BLaER1 treated with 17β-estradiol and CSF1 and Interleukin-3, amounts not matched to agents 10 nM and 100 nM (cell line): Measurements from ENCODE around the gene CAPN12.
A peak's percentile ranks its signal among the peaks of the same experiment; 100 is the strongest.

Experiments
- H3K27ac ChIP-seq, 11 experiments: shearing (Covaris generic); formaldehyde crosslinking; 2 replicates each; pipeline ENCODE4 v1.8.1; 2022
- H3K27me3 ChIP-seq, 11 experiments: shearing (Covaris generic); formaldehyde crosslinking; 2 replicates each; pipeline ENCODE4 v1.8.1; 2022
- H3K36me3 ChIP-seq, 11 experiments: shearing (Covaris generic); formaldehyde crosslinking; 2 replicates each; pipeline ENCODE4 v1.8.1; 2022
- H3K4me1 ChIP-seq, 10 experiments: shearing (Covaris generic); formaldehyde crosslinking; 2 replicates each; pipeline ENCODE4 v1.8.1; 2022
- H3K4me2 ChIP-seq, 11 experiments: shearing (Covaris generic); formaldehyde crosslinking; 2 replicates each; pipeline ENCODE4 v1.8.1; 2022
- H3K4me3 ChIP-seq, 10 experiments: shearing (Covaris generic); formaldehyde crosslinking; 2 replicates each; pipeline ENCODE4 v1.8.1; 2022
- H3K9ac ChIP-seq, 11 experiments: shearing (Covaris generic); formaldehyde crosslinking; 2 replicates each; pipeline ENCODE4 v1.8.1; 2022
- H3K9me3 ChIP-seq, 11 experiments: shearing (Covaris generic); formaldehyde crosslinking; replicated peaks in 1 of 11; 2 replicates each; pipeline ENCODE4 v1.8.1; 2022
- H4K20me1 ChIP-seq, 11 experiments: shearing (Covaris generic); formaldehyde crosslinking; 2 replicates each; pipeline ENCODE4 v1.8.1; 2022
- Cebpa-rat ChIP-seq, 11 experiments: shearing (Covaris generic); IDR thresholded peaks; 2 replicates each; pipeline ENCODE4 v1.8.1; 2022

The CAPN12 gene

DNA sequence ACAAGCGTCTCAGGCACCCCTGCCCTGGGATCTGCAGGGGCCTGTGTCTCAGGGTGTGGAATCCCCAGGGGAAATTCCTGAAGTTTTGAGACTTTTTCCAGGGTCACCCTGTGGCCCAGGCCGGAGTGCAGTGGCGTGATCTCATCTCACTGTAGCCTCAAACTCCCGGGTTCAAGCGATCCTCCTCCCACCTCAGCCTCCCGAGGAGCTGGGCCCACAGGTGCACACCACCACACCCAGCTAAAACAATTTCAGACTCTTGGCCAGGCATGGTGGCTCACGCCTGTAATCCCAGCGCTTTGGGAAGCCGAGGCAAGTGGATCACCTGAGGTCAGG lies 4.0 kb downstream of the CAPN12 start:
- H3K4me2 ChIP-seq, result no peak overlapping the region
- TF ChIP-seq Cebpa-rat (IDR thresholded peaks at IDR 0.05), result no peak
- no peaks in the 10 kb centered on the region for H3K36me3 ChIP-seq
- H3K27me3 ChIP-seq, result peaks cover 3 to 20% (median 18%) of the 10 kb centered on the region in 11 experiments; a peak in 20 of 22 replicates
- H3K9me3 ChIP-seq, result no peaks in the 10 kb centered on the region
- H4K20me1 ChIP-seq, result peaks cover 0 to under 1% (median 0%) of the 10 kb centered on the region in 11 experiments; a peak in 3 of 22 replicates
- peaks cover 7 to 20% (median 17%) of the 10 kb centered on the region in 10 experiments for H3K4me1 ChIP-seq
- no peak overlapping the region for H3K27ac ChIP-seq
- no peak overlapping the region for H3K9ac ChIP-seq
- H3K4me3 ChIP-seq, result no peak overlapping the region

DNA sequence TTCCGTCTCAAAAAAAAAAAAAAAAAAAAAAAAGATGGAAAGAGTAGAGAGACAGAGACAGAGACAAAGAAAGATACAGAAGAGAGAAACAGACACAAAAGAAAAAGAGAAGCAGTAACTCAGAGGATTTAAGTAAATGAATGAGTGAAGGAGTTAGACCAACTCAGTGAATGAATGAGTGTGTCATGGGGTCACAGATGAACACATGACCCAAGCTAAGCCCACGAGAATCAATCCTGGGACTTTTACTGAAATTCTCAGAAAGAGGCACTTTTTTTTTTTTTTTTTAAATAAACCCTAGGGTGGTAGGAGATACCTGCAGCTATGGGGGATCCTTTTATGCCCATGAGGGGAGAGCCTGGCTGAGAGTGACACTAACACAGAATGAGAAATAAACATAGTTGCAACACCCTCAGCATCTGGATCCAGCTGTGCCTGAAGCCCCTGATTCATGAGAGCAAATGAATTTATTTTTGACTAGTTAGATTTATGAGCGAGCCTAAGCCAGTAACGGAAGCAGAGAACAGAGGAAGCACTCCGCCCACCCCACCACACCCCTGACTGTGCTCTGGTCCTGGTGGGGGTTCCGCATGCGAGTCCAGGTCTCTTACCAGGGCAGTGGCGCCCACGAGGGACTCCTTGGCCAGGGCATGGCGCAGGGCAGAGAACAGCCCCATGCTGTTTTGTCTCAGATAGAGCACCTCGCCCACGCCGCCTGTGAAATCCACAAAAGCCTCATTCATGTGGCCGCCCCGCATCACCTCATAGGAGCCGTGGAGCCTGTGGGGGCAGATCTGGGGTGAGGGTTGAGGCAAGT lies 4.6 kb downstream of the CAPN12 start:
- peaks cover 12 to 26% (median 23%) of the 10 kb centered on the region in 10 experiments for H3K4me1 ChIP-seq

DNA sequence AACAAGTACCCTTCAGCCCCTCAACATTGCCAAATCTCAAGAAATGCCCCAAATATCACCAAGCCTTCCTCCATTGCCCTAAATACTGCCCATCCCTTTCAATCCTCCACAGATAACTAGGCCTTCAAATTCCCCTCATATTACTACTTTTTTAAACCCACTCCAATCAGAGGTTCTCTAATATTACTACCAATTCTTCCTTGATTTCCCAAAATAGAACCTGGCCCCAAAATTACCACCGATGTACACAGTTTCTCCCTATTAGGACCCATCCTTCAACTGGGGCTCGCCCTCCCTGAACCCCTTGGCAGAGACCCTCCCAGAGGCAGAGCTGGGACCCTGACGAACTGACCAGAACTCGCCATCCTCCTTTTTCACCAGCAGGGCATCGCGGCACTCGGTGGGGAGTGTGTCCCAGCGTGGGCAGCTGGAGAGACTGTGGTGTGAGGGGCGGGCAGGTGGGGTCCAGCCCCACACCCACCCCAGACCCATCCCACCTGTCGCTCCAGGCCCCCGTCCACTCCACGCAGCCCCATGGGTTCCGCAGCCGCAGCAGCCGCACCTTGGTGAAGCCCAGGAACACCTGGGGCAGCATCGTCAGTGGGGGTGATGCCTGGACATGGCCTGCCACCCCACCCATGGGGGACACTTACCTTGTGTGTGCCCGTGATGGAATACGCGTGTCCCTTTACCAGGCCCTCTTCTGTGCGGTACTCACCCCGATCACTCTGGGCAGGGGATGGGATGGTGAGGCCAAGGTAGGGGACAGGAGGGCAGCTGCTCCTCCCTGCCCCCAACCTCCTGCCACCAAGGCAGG lies 6.1 kb downstream of the CAPN12 start:
- H3K9ac ChIP-seq, result peak overlapping the region in 6 of 11 experiments; percentile 56 to 75 (median 70); a peak in 9 of 22 replicates
- no peak for TF ChIP-seq Cebpa-rat (IDR thresholded peaks at IDR 0.05)
- H3K27me3 ChIP-seq, result peaks cover 3 to 20% (median 18%) of the 10 kb centered on the region in 11 experiments; a peak in 20 of 22 replicates
- no peaks in the 10 kb centered on the region for H3K36me3 ChIP-seq
- peak overlapping the region in 4 of 10 experiments; percentile 50 to 56 (median 52); a peak in 4 of 20 replicates for H3K4me3 ChIP-seq
- H3K27ac ChIP-seq, result peak overlapping the region in 1 of 11 experiments; percentile 34; a peak in 2 of 22 replicates
- H3K9me3 ChIP-seq, result no peaks in the 10 kb centered on the region
- peak overlapping the region in 10 of 11 experiments; percentile 74 to 91 (median 82); a peak in 20 of 22 replicates for H3K4me2 ChIP-seq
- H3K4me1 ChIP-seq, result peaks cover 26 to 41% (median 38%) of the 10 kb centered on the region in 10 experiments
- H4K20me1 ChIP-seq, result peaks cover 0 to 14% (median 0%) of the 10 kb centered on the region in 11 experiments; a peak in 4 of 22 replicates

More for the DNA sequence above, 4.6 kb downstream of the CAPN12 start:
- no peak overlapping the region for H3K4me2 ChIP-seq
- H3K9ac ChIP-seq, result no peak overlapping the region
- no peaks in the 10 kb centered on the region for H3K9me3 ChIP-seq
- no peak overlapping the region for H3K27ac ChIP-seq
- no peak overlapping the region for H3K4me3 ChIP-seq
- H3K27me3 ChIP-seq, result peaks cover 3 to 20% (median 18%) of the 10 kb centered on the region in 11 experiments; a peak in 20 of 22 replicates
- no peaks in the 10 kb centered on the region for H3K36me3 ChIP-seq
- TF ChIP-seq Cebpa-rat (IDR thresholded peaks at IDR 0.05), result no peak
- peaks cover 0 to 6% (median 0%) of the 10 kb centered on the region in 11 experiments; a peak in 4 of 22 replicates for H4K20me1 ChIP-seq

DNA sequence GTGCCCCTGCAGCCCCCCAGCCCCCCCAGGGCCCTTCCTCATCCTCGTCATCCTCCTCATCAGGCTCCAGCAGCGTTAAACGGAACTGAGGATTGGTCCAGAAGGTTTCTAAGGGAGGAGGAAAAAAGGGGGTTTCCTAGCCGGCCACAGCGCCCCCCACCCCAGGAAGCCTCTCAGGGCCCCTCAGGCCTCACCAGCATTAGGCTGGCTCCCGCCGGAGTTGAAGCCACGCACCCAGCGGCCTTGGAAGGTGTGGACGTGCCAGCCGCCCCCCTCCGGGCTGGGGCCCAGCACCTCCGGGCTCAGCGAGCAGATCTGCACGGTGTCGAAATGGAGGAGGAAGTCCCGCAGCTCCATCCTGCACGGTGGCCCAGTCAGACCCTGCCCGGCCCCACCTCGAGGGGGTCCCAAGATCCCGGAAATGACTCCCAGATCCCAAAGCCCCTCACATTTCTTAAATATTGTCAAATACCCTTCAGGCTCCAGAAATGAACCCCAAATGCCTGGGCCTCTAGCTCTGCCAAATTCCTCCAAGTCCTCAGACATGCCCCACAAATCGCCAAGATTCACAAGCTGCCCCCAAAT lies 6.9 kb downstream of the CAPN12 start:
- H3K9me3 ChIP-seq, result no peaks in the 10 kb centered on the region
- H3K36me3 ChIP-seq, result no peaks in the 10 kb centered on the region
- H3K9ac ChIP-seq, result peak overlapping the region in 10 of 11 experiments; percentile 48 to 75 (median 67); a peak in 16 of 22 replicates
- no peak for TF ChIP-seq Cebpa-rat (IDR thresholded peaks at IDR 0.05)
- peaks cover 0 to 14% (median 0%) of the 10 kb centered on the region in 11 experiments; a peak in 4 of 22 replicates for H4K20me1 ChIP-seq
- H3K4me1 ChIP-seq, result peaks cover 26 to 45% (median 38%) of the 10 kb centered on the region in 10 experiments
- H3K4me2 ChIP-seq, result peak overlapping the region; percentile 74 to 91 (median 81)
- peak overlapping the region in 9 of 10 experiments; percentile 36 to 65 (median 50); a peak in 17 of 20 replicates for H3K4me3 ChIP-seq
- H3K27me3 ChIP-seq, result peaks cover 3 to 20% (median 18%) of the 10 kb centered on the region in 11 experiments; a peak in 20 of 22 replicates
- H3K27ac ChIP-seq, result peak overlapping the region in 8 of 11 experiments; percentile 34 to 55 (median 48); a peak in 14 of 22 replicates

DNA sequence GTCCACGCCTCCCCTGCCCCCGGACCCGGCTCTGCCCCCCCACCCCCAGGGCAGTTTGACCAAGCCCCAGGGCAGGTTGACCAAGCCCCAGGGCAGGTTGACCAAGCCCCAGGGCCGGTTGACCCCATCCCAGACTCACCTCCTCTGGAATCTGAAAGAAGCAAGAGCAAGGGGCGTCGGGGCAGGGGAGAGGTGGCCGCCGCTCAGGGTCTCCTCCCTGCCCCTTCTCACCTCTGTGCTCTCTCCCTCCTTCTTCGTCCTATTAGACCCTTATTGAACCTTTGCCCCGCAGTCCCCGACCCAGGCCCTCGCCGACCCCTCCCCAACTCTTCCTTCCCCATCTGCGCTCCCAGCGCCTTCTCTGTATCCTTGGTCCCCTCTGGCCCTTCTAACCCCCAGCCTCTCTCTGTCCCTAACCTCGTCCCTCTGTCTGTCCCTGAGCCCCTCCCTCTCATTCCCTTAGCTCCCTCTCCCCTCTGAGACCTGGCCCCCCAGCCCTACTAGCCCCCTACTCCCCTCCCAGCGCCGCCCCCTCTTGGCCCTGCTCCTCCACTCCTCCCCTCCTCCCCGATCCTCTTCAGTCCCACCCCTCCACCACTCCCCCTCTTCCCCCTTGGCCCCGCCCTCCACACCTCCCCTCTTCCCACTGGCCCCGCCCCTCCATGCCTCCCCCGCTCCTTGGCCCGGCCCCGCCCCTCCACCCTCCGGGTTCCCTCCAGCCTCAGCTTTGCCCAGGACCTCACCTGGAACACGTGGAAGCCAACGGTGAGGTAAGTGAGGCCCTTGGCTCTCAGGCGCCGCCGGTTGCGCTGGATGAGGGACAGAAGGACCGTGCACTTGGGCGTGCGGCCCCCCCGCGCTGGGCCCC lies 7.6 kb downstream of the CAPN12 start:
- Histone ChIP-seq H3K36me3 (peaks cover 0 to 6% (median 3%) of the 10 kb centered on the region in 11 experiments; a peak in 10 of 22 replicates), H4K20me1 (peaks cover 0 to 14% (median 0%) of the 10 kb centered on the region in 11 experiments; a peak in 4 of 22 replicates), H3K9me3 (no peaks in the 10 kb centered on the region), H3K27ac (peak overlapping the region in 1 of 11 experiments; percentile 46; a peak in 2 of 22 replicates), H3K4me2 (peak overlapping the region; percentile 78 to 98 (median 90)), H3K27me3 (peaks cover 3 to 20% (median 18%) of the 10 kb centered on the region in 11 experiments; a peak in 20 of 22 replicates), H3K9ac (peak overlapping the region in 9 of 11 experiments; percentile 39 to 75 (median 68); a peak in 11 of 22 replicates), H3K4me1 (peaks cover 26 to 45% (median 38%) of the 10 kb centered on the region in 10 experiments), H3K4me3 (peak overlapping the region; percentile 47 to 65 (median 52); a peak in 19 of 20 replicates)
- TF ChIP-seq Cebpa-rat (IDR thresholded peaks at IDR 0.05), result no peak

DNA sequence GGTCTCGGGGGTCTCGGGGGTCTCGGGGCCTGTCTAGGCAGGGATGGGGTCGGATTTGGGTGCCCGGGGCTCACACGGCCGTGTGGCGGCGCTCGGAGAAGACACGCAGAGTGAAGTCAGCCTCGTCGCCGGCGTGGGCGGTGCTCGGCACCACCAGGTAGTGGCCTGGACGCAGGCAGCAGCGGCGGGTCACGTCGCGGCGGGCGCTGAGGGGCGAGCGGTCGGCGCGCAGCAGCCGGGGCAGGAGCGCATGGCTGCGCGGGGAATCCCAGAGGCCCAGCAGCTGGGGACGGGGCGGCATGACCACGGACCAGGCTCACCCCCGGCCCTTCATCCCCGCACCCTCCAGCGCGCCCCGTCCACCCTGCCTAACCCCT lies 8.2 kb downstream of the CAPN12 start:
- peaks cover 3 to 20% (median 18%) of the 10 kb centered on the region in 11 experiments; a peak in 20 of 22 replicates for H3K27me3 ChIP-seq
- peak overlapping the region in 10 of 11 experiments; percentile 36 to 71 (median 48); a peak in 10 of 22 replicates for H3K9ac ChIP-seq
- no peak for TF ChIP-seq Cebpa-rat (IDR thresholded peaks at IDR 0.05)
- peak overlapping the region; percentile 46 to 62 (median 52); a peak in 18 of 20 replicates for H3K4me3 ChIP-seq
- peak overlapping the region; percentile 78 to 98 (median 89) for H3K4me2 ChIP-seq
- no peaks in the 10 kb centered on the region for H3K9me3 ChIP-seq
- H3K27ac ChIP-seq, result peak overlapping the region in 3 of 11 experiments; percentile 34 to 50 (median 46); a peak in 5 of 22 replicates
- H3K4me1 ChIP-seq, result peaks cover 26 to 47% (median 38%) of the 10 kb centered on the region in 10 experiments
- peaks cover 2 to 12% (median 9%) of the 10 kb centered on the region in 11 experiments; a peak in 18 of 22 replicates for H3K36me3 ChIP-seq
- H4K20me1 ChIP-seq, result peaks cover 0 to 14% (median 0%) of the 10 kb centered on the region in 11 experiments; a peak in 4 of 22 replicates

DNA sequence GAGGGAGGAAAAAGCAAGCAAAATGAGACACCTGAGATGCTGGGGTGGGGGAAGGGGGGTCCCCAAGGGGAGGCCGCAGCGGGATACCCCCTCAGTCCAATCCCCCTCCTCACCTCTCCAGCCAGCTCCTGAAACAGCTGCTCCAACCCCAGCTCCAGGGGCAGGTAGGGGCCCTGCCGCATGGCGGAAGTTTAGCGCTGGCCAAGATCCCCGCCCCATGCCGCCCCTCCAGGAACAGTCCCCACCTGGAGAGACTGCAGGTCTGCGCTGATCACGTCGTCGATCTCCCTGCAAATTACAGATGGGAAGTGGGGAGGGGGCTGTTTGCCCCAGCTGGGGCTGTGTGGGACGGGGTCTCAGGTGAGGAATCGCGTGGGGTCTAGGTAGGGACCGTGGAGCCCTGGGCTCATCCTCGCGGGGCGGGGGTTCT lies 9.0 kb downstream of the CAPN12 start:
- H3K4me3 ChIP-seq, result no peak overlapping the region
- H3K4me2 ChIP-seq, result peak overlapping the region; percentile 58 to 89 (median 74)
- H3K27ac ChIP-seq, result peak overlapping the region in 6 of 11 experiments; percentile 19 to 74 (median 57); a peak in 7 of 22 replicates
- peaks cover 3 to 20% (median 18%) of the 10 kb centered on the region in 11 experiments; a peak in 20 of 22 replicates for H3K27me3 ChIP-seq
- H3K36me3 ChIP-seq, result peaks cover 9 to 19% (median 16%) of the 10 kb centered on the region in 11 experiments
- H3K9me3 ChIP-seq, result no peaks in the 10 kb centered on the region
- peak overlapping the region in 8 of 11 experiments; percentile 25 to 55 (median 37); a peak in 9 of 22 replicates for H3K9ac ChIP-seq
- peaks cover 0 to 14% (median 0%) of the 10 kb centered on the region in 11 experiments; a peak in 4 of 22 replicates for H4K20me1 ChIP-seq
- peaks cover 26 to 47% (median 38%) of the 10 kb centered on the region in 10 experiments for H3K4me1 ChIP-seq
- no peak for TF ChIP-seq Cebpa-rat (IDR thresholded peaks at IDR 0.05)
